Measurements from ENCODE around the gene TXK.

- no peak for TF ChIP-seq CTCF (IDR thresholded peaks at IDR 0.05; ENCODE audit: poor library complexity)
- TF ChIP-seq EZH2phosphoT487 (IDR thresholded peaks at IDR 0.05; ENCODE audit: low read depth, severe bottlenecking, unreplicated experiment): no peak
- TF ChIP-seq EZH2 (IDR thresholded peaks at IDR 0.05; ENCODE audit: borderline replicate concordance): no peak
These were observed 46.2 kb upstream of the TXK start for GRCh38 chr4:48180234-48180633.

Measured in hepatocyte (in vitro differentiated cells).